WTC11 (cell line): ENCODE results near the gene GNAT3. TPM values are rescaled to one million over a fixed set of nuclear protein-coding genes. Genes with fewer than 3 reads are reported as not detected.

Experiments used
- ATAC-seq: fragments of 200-7000 bp; cut with Tn5 transposase; 2 replicates; pipeline ENCODE4 v1.10.0; 2021; ENCODE audit warnings: mild to moderate bottlenecking, moderate library complexity
- CTCF ChIA-PET: fragments of 300-600 bp; sonication (Branson Sonifier 250); formaldehyde crosslinking; loops from one replicate; lab custom pipeline; 2021; ENCODE audit warnings: antibody characterized with exemption; lab: Charles Lee
- POLR2A ChIA-PET: fragments of 350-600 bp; sonication (Branson Sonifier 250); formaldehyde crosslinking; loops from one replicate; lab custom pipeline; 2021; ENCODE audit warnings: antibody characterized with exemption; lab: Charles Lee
- DNase-seq: peaks from one replicate; pipeline ENCODE4 v3.0.0; 2021; ENCODE audit warnings: low spot score
- H3K27ac Mint-ChIP-seq: 2 replicates; pipeline ENCODE4 v1.8.0; 2021; ENCODE audit warnings: mixed read lengths
- H3K27me3 Mint-ChIP-seq: 2 replicates; pipeline ENCODE4 v1.8.0; 2021; ENCODE audit warnings: low read depth, mild to moderate bottlenecking, moderate library complexity, mixed read lengths
- H3K36me3 Mint-ChIP-seq: 2 replicates; pipeline ENCODE4 v1.8.0; 2021; ENCODE audit warnings: mixed read lengths
- H3K4me1 Mint-ChIP-seq: 2 replicates; pipeline ENCODE4 v1.8.0; 2022; ENCODE audit warnings: mixed read lengths
- H3K4me3 Mint-ChIP-seq: 2 replicates; pipeline ENCODE4 v1.8.0; 2021; ENCODE audit warnings: mild to moderate bottlenecking, moderate library complexity, mixed read lengths
- H3K9me3 Mint-ChIP-seq: 2 replicates; pipeline ENCODE4 v1.8.0; 2021; ENCODE audit warnings: mixed read lengths
- AFF4 ChIP-seq: sonication (generic); formaldehyde crosslinking; IDR thresholded peaks from 2 replicates; pipeline ENCODE4 v1.8.1; 2023; ENCODE audit warnings: mild to moderate bottlenecking, missing genetic modification reagents, borderline replicate concordance
- E2F1 ChIP-seq: sonication (generic); formaldehyde crosslinking; IDR thresholded peaks from 2 replicates; pipeline ENCODE4 v1.8.0; 2022; ENCODE audit warnings: mild to moderate bottlenecking, missing genetic modification reagents
- E2F4 ChIP-seq: sonication (generic); formaldehyde crosslinking; IDR thresholded peaks from 2 replicates; pipeline ENCODE4 v1.8.1; 2022; ENCODE audit warnings: low read depth, mild to moderate bottlenecking, moderate library complexity, missing genetic modification reagents, borderline replicate concordance
- ESRRA ChIP-seq: sonication (generic); formaldehyde crosslinking; IDR thresholded peaks from 2 replicates; pipeline ENCODE4 v1.8.1; 2022; ENCODE audit warnings: mild to moderate bottlenecking, missing genetic modification reagents, borderline replicate concordance
- FOXP1 ChIP-seq: sonication (generic); formaldehyde crosslinking; IDR thresholded peaks from 2 replicates; pipeline ENCODE4 v1.8.0; 2022; ENCODE audit warnings: missing genetic modification reagents, mild to moderate bottlenecking, moderate library complexity, borderline replicate concordance
- JUN ChIP-seq: sonication (generic); formaldehyde crosslinking; IDR thresholded peaks from 2 replicates; pipeline ENCODE4 v1.8.0; 2023; ENCODE audit warnings: mild to moderate bottlenecking, missing genetic modification reagents
- MXD4 ChIP-seq: fragments of 250-450 bp; sonication (Bioruptor Pico); IDR thresholded peaks from 2 replicates; pipeline ENCODE4 v1.8.0; 2021; ENCODE audit warnings: mild to moderate bottlenecking, moderate library complexity, borderline replicate concordance
- RELA ChIP-seq: sonication (generic); formaldehyde crosslinking; IDR thresholded peaks from 2 replicates; pipeline ENCODE4 v1.8.1; 2022; ENCODE audit warnings: missing genetic modification reagents, mild to moderate bottlenecking, borderline replicate concordance
- TP53 ChIP-seq: sonication (generic); formaldehyde crosslinking; IDR thresholded peaks from 2 replicates; pipeline ENCODE4 v1.8.1; 2023; ENCODE audit warnings: mild to moderate bottlenecking, missing genetic modification reagents
- ZNF121 ChIP-seq: sonication (generic); formaldehyde crosslinking; IDR thresholded peaks from 2 replicates; pipeline ENCODE4 v1.8.0; 2023; ENCODE audit warnings: missing genetic modification reagents
- ZNF423 ChIP-seq: fragments of 250-450 bp; sonication (Bioruptor Pico); IDR thresholded peaks from 2 replicates; pipeline ENCODE4 v2.1.2; 2022; ENCODE audit warnings: mild to moderate bottlenecking, moderate library complexity
- total RNA-seq: library from RNA; stranded (reverse); gene quantifications from 3 replicates; pipeline ENCODE4 v1.2.3, GENCODE V29; 2021
- TF ChIP-seq, protein P1 (sequence below): sonication (generic); formaldehyde crosslinking; IDR thresholded peaks from 2 replicates; pipeline ENCODE4 v1.8.0; 2023; ENCODE audit warnings: missing genetic modification reagents
- TF ChIP-seq, protein P2 (sequence below): sonication (generic); formaldehyde crosslinking; IDR thresholded peaks from 2 replicates; pipeline ENCODE4 v1.8.0; 2022; ENCODE audit warnings: missing genetic modification reagents
- TF ChIP-seq, protein P3 (sequence below): fragments of 250-450 bp; sonication (Bioruptor Pico); IDR thresholded peaks from 2 replicates; pipeline ENCODE4 v2.1.2; 2022; ENCODE audit warnings: mild to moderate bottlenecking, moderate library complexity

Gene GNAT3
- total RNA-seq, 1 experiment from 2014 or later = not detected

DNA sequence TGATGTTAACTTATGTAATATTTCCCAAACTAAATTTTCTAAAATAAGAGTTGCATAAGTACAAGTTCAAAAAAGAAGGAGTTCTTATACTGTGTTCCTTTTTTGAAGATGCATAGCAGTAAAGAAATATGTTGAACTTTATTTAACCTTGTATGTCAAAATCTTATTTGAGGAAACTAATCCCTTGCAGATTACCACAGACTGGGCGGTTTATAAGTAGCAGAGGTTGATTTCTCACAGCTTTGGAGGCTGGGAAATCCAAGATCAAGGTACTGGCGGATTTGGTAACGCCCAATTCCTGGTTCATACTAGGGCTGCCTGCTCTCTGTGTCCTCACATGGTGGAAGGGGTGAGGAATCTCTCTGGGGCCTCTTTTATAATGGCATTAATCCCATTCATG, 68.5 kb downstream of the GNAT3 start:
- no peaks in the 10 kb centered on the region for H3K27me3 Mint-ChIP-seq
- POLR2A ChIA-PET = no interaction called here

More for the DNA sequence above, 68.5 kb downstream of the GNAT3 start:
- Mint-ChIP-seq H3K36me3 (no peaks in the 10 kb centered on the region), H3K4me3 (no peak overlapping the region), H3K4me1 (peaks cover 4% of the 10 kb centered on the region; the same call in 1 of the 2 replicates), H3K9me3 (no peaks in the 10 kb centered on the region), H3K27ac (no peak overlapping the region)
- DNase-seq (no peak), ATAC-seq (no peak)
- CTCF ChIA-PET = no interaction called here
- TF ChIP-seq ZNF121 (CRISPR knock-in tag) (no peak), FOXP1 (CRISPR knock-in tag) (no peak), RELA (CRISPR knock-in tag) (no peak), ZNF423 (CRISPR knock-in tag) (no peak), MXD4 (no peak), ESRRA (no peak), E2F4 (CRISPR knock-in tag) (no peak), E2F1 (CRISPR knock-in tag) (no peak), AFF4 (CRISPR knock-in tag) (no peak), JUN (CRISPR knock-in tag) (no peak), TP53 (CRISPR knock-in tag) (no peak)
- TF ChIP-seq, protein P1, sequence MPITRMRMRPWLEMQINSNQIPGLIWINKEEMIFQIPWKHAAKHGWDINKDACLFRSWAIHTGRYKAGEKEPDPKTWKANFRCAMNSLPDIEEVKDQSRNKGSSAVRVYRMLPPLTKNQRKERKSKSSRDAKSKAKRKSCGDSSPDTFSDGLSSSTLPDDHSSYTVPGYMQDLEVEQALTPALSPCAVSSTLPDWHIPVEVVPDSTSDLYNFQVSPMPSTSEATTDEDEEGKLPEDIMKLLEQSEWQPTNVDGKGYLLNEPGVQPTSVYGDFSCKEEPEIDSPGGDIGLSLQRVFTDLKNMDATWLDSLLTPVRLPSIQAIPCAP (CRISPR knock-in tag) = no peak
- TF ChIP-seq, protein P2, sequence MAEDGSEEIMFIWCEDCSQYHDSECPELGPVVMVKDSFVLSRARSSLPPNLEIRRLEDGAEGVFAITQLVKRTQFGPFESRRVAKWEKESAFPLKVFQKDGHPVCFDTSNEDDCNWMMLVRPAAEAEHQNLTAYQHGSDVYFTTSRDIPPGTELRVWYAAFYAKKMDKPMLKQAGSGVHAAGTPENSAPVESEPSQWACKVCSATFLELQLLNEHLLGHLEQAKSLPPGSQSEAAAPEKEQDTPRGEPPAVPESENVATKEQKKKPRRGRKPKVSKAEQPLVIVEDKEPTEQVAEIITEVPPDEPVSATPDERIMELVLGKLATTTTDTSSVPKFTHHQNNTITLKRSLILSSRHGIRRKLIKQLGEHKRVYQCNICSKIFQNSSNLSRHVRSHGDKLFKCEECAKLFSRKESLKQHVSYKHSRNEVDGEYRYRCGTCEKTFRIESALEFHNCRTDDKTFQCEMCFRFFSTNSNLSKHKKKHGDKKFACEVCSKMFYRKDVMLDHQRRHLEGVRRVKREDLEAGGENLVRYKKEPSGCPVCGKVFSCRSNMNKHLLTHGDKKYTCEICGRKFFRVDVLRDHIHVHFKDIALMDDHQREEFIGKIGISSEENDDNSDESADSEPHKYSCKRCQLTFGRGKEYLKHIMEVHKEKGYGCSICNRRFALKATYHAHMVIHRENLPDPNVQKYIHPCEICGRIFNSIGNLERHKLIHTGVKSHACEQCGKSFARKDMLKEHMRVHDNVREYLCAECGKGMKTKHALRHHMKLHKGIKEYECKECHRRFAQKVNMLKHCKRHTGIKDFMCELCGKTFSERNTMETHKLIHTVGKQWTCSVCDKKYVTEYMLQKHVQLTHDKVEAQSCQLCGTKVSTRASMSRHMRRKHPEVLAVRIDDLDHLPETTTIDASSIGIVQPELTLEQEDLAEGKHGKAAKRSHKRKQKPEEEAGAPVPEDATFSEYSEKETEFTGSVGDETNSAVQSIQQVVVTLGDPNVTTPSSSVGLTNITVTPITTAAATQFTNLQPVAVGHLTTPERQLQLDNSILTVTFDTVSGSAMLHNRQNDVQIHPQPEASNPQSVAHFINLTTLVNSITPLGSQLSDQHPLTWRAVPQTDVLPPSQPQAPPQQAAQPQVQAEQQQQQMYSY (CRISPR knock-in tag) = no peak
- TF ChIP-seq, protein P3, sequence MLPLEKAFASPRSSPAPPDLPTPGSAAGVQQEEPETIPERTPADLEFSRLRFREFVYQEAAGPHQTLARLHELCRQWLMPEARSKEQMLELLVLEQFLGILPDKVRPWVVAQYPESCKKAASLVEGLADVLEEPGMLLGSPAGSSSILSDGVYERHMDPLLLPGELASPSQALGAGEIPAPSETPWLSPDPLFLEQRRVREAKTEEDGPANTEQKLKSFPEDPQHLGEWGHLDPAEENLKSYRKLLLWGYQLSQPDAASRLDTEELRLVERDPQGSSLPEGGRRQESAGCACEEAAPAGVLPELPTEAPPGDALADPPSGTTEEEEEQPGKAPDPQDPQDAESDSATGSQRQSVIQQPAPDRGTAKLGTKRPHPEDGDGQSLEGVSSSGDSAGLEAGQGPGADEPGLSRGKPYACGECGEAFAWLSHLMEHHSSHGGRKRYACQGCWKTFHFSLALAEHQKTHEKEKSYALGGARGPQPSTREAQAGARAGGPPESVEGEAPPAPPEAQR (CRISPR knock-in tag) = no peak
